GM10266 (cell line): ENCODE measurements around the gene GNAL.
A peak's percentile ranks its signal among the peaks of the same experiment; 100 is the strongest.

Experiments
- DNase-seq: peaks from one replicate; pipeline ENCODE4 v3.0.0; 2012; ENCODE audit errors: extremely low spot score
- CTCF ChIP-seq: IDR thresholded peaks from 2 replicates; pipeline ENCODE4 v1.5.1; 2012; ENCODE audit warnings: mild to moderate bottlenecking, low read depth; ENCODE audit not compliant: control insufficient read depth, insufficient read depth; ENCODE audit errors: missing control alignments

The GNAL gene

GRCh38 chr18:11751341-11752115 lies 62.5 kb downstream of the GNAL start:
- peak; percentile 38 for DNase-seq
- TF ChIP-seq CTCF: no peak

- peak; percentile 54 for DNase-seq
- TF ChIP-seq CTCF: no peak
Observed at GRCh38 chr18:11752116-11752911, 63.2 kb downstream of the GNAL start.

GRCh38 chr18:11754979-11755378 lies 65.9 kb downstream of the GNAL start:
- no peak for TF ChIP-seq CTCF
- DNase-seq: no peak

- TF ChIP-seq CTCF: no peak
- DNase-seq: no peak
Observed at GRCh38 chr18:11757084-11757590, 68.1 kb downstream of the GNAL start.

GRCh38 chr18:11759456-11759855 lies 70.4 kb downstream of the GNAL start:
- TF ChIP-seq CTCF: no peak
- no peak for DNase-seq

- DNase-seq: no peak
- TF ChIP-seq CTCF: no peak
Observed at GRCh38 chr18:11760498-11761167, 71.6 kb downstream of the GNAL start.
